Activated gamma-delta T cell treated with anti-CD3 and anti-CD28 coated beads, Interleukin-2, amount 50 U/mL, for 16 hours (primary cell): ENCODE results near the gene NACC2.
"Not testable (repeated sequence)": the region's sequence is repeated elsewhere in the genome, so short reads cannot be mapped to it uniquely, and the experiment has no call there.

ENCODE experiments used
- DNase-seq: peaks from one replicate; pipeline ENCODE4 v3.0.0-alpha.2; 2020; ENCODE audit warnings: low read depth

Gene NACC2

GRCh38 chr9:136080716-136081112, 14.4 kb downstream of the NACC2 start:
- DNase-seq = no peak

GRCh38 chr9:136079916-136080246, 15.2 kb downstream of the NACC2 start:
- no peak for DNase-seq

- DNase-seq = no peak
Observed at GRCh38 chr9:136079211-136079915, 15.7 kb downstream of the NACC2 start.

- DNase-seq = no peak
Observed at GRCh38 chr9:136078498-136079011, 16.5 kb downstream of the NACC2 start.

GRCh38 chr9:136078024-136078423, 17.1 kb downstream of the NACC2 start:
- no peak for DNase-seq

- DNase-seq = no peak
Observed at GRCh38 chr9:136077491-136077890, 17.6 kb downstream of the NACC2 start.

- DNase-seq = no peak
Observed at GRCh38 chr9:136075881-136076678, 19.0 kb downstream of the NACC2 start.

- no peak for DNase-seq
Observed at GRCh38 chr9:136075134-136075841, 19.8 kb downstream of the NACC2 start.

GRCh38 chr9:136074706-136075105, 20.4 kb downstream of the NACC2 start:
- DNase-seq = no peak

GRCh38 chr9:136062657-136063439, 32.2 kb downstream of the NACC2 start:
- DNase-seq = no peak

- not testable (repeated sequence) for DNase-seq
Observed at GRCh38 chr9:136061916-136062315, 33.2 kb downstream of the NACC2 start.

- no peak for DNase-seq
Observed at GRCh38 chr9:136061405-136061804, 33.7 kb downstream of the NACC2 start.

- DNase-seq = no peak
Observed at GRCh38 chr9:136060671-136061371, 34.3 kb downstream of the NACC2 start.

- no peak for DNase-seq
Observed at GRCh38 chr9:136059851-136060670, 35.0 kb downstream of the NACC2 start.

GRCh38 chr9:136059321-136059791, 35.7 kb downstream of the NACC2 start:
- no peak for DNase-seq

GRCh38 chr9:136058801-136059302, 36.2 kb downstream of the NACC2 start:
- no peak for DNase-seq

GRCh38 chr9:136058084-136058483, 37.0 kb downstream of the NACC2 start:
- DNase-seq = no peak

- DNase-seq = no peak
Observed at GRCh38 chr9:136057236-136058081, 37.6 kb downstream of the NACC2 start.
